DMS53 treated with DMSO at 0.1 percent for 48 hours (cell line): Measurements from ENCODE around the gene IGFALS.

Experiments used
- DNase-seq: peaks from one replicate; lab custom pipeline; 2025; ENCODE audit not compliant: unreplicated experiment; lab: John Stamatoyannopoulos, UW

The IGFALS gene

GRCh38 chr16:1767116-1767994, 26.1 kb downstream of the IGFALS start:
- DNase-seq, result no peak

DNA sequence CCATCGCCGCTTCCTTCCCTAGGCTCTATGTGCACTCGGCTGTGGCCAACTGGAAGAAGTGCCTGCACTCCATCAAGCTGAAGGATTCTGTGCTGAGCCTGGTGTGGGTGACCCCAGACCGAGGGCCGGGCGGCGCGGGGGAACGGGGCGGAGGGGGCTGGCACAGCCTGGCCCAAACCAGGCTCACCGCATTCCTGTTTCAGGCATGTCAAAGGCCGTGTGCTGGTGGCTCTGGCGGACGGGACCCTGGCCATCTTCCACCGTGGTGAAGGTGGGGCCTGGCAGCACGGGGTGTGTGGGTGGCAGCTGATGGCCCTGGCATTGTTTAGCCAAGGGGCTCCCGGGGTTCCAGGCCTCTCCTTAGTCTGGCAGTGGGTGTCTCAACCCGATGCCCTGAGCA, 26.8 kb downstream of the IGFALS start:
- no peak for DNase-seq

- DNase-seq, result no peak
Measured at GRCh38 chr16:1766231-1766630, 27.3 kb downstream of the IGFALS start.

DNA sequence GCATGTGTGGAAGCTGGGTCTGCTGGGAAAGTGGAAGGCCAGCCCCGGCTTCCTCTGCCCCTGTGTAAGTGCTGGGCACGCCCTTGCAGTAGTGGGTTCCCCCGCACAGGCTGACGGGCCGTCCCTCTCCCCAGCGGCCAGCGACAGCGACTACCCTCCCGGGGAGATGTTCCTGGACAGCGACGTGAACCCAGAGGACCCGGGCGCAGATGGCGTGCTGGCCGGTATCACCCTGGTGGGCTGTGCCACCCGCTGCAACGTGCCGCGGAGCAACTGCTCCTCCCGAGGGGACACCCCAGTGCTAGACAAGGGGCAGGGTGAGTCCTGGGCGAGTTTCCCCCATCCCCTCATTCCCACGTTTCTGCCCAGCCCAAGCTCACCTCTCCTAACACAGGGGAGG, 27.7 kb downstream of the IGFALS start:
- DNase-seq, result no peak

- DNase-seq, result no peak
Measured at GRCh38 chr16:1764971-1765370, 28.5 kb downstream of the IGFALS start.

DNA sequence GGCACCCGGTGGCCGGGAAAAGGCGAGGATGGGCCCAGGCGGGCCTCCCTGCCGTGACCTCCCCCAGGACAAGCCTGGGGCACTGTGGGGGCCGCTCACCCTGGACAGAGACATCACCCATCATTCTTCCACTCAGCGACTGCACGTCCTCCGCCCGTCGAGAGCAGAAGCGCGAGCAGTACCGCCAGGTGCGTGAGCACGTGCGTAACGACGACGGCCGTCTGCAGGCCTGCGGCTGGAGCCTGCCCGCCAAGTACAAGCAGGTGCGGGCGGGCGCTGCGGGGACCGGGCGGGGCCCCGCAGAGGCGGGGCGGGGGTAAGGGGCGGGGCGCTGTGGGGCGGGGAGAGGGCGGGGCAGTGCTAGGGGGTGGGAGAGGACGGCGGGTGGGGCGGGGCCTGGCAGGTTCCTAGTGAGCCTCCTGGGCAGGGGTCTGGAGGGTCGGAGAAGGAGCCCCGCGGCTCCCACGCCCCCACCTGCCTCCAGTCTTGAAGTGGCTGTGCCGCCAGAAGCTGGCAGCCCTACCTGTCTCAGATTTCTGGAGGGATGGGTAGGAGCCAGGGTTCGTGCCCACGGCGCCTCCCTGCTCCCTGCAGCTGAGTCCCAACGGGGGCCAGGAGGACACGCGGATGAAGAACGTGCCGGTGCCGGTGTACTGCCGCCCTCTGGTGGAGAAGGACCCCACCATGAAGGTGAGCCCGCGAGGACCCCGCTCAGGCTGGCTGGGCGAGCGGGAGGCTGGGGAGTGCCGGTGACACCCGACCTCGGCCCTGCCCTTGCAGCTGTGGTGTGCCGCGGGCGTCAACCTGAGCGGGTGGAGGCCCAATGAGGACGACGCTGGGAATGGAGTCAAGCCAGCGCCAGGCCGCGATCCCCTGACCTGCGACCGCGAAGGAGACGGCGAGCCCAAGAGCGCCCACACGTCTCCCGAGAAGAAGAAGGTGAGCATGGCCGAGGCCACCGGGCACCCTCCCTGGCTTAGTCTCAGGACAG, 29.7 kb downstream of the IGFALS start:
- no peak for DNase-seq

GRCh38 chr16:1762879-1763520, 30.5 kb downstream of the IGFALS start:
- no peak for DNase-seq

DNA sequence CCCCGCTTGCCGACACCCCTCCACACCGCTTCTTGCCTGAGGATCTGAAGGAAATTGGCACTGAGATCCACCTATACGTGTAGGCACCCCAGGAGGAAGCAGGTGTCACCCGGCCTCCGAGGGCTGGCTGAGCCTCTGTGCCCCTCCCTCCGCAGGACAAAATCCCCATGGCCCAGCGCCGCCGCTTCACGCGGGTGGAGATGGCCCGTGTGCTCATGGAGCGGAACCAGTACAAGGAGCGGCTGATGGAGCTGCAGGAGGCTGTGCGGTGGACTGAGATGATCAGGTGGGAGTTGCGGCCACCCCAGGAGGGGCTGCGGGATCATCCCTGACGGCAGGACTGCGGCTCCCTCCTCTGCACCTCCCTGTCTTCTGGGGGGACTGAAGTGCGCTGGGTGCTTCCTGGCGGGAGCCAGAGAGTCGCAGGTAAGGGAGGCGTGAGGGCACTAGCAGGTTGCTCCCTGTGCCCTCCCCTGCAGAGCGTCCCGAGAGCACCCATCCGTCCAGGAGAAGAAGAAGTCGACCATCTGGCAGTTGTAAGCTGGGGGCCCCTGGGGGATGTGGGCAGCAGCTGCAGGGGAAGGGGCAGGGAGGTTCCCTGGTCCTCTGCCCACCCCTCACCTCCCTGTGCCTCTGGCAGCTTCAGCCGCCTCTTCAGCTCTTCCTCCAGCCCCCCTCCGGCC, 31.2 kb downstream of the IGFALS start:
- no peak for DNase-seq

DNA sequence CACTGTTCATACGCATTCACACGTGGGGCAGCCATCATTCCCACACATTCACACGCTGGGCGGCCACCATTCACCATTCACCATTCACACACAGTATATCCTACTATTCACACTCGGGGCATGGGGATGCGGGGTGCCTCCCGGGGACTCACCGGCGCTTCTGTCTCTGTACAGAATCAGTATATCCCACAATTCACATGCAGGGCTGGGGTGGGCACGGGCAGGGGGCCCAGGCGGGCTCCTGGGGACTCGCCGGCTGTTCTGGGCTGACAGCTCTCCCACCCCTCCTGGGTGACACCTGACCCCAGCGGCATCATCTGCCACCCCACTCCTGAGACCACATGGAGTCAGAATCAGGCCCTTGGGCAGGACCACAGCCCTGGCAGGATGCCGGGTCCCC, 31.8 kb downstream of the IGFALS start:
- no peak for DNase-seq

DNA sequence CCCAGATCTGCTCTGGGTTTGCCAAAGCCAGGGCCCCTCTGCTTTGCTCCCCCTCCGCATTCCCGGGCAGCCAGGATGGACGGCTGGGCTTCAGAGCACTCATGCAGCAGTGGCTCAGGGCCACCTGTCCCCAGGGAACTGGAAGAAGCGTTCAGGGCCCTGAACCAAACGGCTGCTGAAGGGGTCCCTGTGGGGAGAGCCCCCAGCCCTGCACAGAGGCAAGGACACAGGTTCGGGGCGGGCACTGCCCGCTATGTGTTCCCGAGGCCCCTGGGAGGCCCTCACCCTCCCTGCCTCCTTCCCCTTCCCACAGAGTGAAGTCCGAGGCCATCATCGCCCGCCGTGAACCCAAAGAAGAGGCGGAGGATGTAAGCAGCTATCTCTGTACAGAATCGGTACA, 32.6 kb downstream of the IGFALS start:
- DNase-seq, result no peak

- DNase-seq, result no peak
Measured at GRCh38 chr16:1759511-1759910, 34.0 kb downstream of the IGFALS start.

GRCh38 chr16:1758923-1759322, 34.6 kb downstream of the IGFALS start:
- no peak for DNase-seq

DNA sequence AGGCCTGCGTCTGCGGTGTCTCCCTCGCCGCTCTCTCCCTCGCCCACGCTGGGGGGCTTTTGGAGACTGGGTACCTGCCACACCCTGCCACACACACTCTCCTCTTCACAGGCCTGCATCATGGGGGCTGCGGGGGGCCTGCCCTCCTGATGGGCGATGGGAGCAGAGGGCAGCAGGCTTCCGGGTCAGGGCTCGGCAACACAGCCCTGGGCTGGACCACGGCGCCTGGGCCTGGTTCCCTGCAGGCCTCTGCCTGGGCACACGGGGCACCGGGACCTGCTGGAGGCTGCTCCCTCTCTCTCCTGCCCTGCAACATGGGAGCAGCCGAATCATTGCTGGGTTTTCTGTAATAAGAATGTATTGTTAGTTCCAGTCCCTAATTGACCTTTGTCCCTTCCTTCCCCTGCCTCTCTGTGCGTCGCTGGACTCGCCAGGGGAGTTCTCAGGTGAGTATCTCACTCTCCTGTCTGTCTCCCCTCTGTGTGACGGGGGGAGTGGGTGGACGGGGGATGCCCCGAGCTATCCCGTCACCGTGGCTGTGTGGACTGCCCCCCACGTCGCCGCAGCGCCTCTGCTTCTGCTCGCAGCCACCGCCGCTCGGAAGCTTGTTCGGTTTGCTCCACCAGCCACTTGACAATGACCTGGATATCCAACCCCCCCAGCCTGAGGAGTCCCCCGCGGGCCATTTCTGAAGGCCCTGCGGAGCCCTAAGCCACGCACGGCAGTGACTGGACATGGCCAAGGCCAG, 35.6 kb downstream of the IGFALS start:
- no peak for DNase-seq

- DNase-seq, result no peak
Measured at GRCh38 chr16:1754204-1754603, 39.3 kb downstream of the IGFALS start.

GRCh38 chr16:1752853-1753252, 40.7 kb downstream of the IGFALS start:
- DNase-seq, result no peak

GRCh38 chr16:1751946-1752345, 41.6 kb downstream of the IGFALS start:
- no peak for DNase-seq

DNA sequence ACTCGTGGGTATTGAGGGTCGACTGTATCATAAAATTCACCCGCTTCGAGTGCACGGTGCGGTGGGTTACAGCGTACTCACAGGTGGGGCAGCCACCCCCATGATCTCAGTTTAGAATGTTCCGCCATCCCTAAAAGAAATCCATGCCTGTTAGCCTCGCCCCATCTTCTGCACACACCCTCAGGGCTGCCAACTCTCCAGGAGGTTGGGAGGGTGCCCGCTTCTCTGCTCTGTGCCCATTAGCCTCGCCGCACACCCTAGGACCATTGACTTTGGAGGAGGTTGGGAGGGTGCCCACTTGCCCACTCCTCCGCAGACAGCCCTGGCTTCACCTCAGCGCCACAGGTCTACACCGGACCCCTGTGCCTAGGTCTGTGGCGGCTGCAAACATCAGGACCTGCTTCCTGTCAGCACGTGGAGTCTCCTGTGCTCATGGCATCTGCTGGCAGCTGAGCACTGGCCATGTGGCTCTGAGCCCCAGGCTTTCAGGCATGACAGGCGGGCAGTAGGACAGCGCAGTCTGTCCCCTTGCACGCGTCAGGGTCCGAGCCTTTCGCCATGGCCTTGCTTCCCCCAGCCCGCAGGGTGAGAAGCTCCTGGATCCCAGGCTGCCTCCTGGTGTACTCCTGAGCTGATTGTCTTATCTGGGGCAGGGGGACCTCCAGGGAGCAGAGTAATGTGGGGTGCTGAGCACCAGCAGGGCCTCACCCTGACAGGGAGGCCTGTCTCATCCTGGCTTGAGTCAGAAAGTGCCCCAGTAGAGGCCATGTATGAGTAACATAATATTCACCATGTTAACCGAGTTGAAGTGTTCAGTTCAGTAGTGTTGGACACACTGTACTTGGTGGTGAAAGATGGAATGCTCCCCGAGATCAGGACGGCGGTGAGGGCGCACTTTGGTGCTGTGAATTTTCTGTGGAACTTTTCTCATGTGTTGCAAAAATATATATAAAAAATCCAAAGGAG, 44.1 kb downstream of the IGFALS start:
- DNase-seq, result no peak

GRCh38 chr16:1747934-1748333, 45.6 kb downstream of the IGFALS start:
- no peak for DNase-seq

DNA sequence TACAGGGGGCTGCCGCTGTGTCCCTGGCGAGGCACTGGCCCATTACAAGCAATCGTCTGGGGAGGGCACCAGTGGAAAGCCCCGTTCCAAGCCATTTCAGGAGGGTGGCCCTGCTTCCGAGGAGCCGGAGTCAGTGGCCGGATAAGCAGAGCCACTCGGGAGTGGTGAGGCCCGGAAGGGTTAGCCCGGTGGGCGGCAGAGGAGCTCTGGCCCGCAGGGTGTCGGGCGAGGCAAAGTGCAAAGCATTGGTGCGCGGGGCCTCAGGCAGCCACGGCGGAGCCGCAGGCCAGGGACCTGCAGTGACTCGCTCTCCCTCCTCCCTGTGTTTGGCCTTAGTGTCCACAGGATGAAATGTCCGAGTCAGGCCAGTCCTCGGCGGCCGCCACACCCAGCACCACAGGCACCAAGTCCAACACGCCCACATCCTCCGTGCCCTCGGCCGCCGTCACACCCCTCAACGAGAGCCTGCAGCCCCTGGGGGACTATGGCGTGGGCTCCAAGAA, 46.8 kb downstream of the IGFALS start:
- DNase-seq, result no peak
